ENCODE data around the gene SULF2.

- no peak for TF ChIP-seq CTCF (IDR thresholded peaks at IDR 0.05)
- no peak for TF ChIP-seq POLR2A (IDR thresholded peaks at IDR 0.05)
Observed at GRCh38 chr20:47708953-47709833, 76.1 kb downstream of the SULF2 start.
